NCI-H2107 (cell line): ENCODE data around the gene ACAT2.
"Not testable (repeated sequence)": the region's sequence is repeated elsewhere in the genome, so short reads cannot be mapped to it uniquely, and the experiment has no call there.

Source experiments
- DNase-seq: peaks from one replicate; lab custom pipeline; 2025; lab: John Stamatoyannopoulos, UW

Gene ACAT2

GRCh38 chr6:159813781-159814180 lies 51.9 kb downstream of the ACAT2 start:
- DNase-seq: no peak

GRCh38 chr6:159815410-159815809 lies 53.6 kb downstream of the ACAT2 start:
- DNase-seq: no peak

- DNase-seq: not testable (repeated sequence)
Measured at GRCh38 chr6:159816775-159817174, 54.9 kb downstream of the ACAT2 start.

- no peak for DNase-seq
Measured at GRCh38 chr6:159817951-159818739, 56.3 kb downstream of the ACAT2 start.

GRCh38 chr6:159819098-159819497 lies 57.3 kb downstream of the ACAT2 start:
- DNase-seq: no peak

- DNase-seq: no peak
Measured at GRCh38 chr6:159819932-159820640, 58.2 kb downstream of the ACAT2 start.

GRCh38 chr6:159821122-159821521 lies 59.3 kb downstream of the ACAT2 start:
- no peak for DNase-seq

GRCh38 chr6:159821726-159822125 lies 59.9 kb downstream of the ACAT2 start:
- DNase-seq: no peak

- no peak for DNase-seq
Measured at GRCh38 chr6:159823953-159824352, 62.1 kb downstream of the ACAT2 start.

GRCh38 chr6:159824690-159825089 lies 62.8 kb downstream of the ACAT2 start:
- DNase-seq: not testable (repeated sequence)

GRCh38 chr6:159826004-159826403 lies 64.2 kb downstream of the ACAT2 start:
- no peak for DNase-seq

GRCh38 chr6:159826968-159827647 lies 65.3 kb downstream of the ACAT2 start:
- DNase-seq: peak; percentile 62

GRCh38 chr6:159828074-159828473 lies 66.2 kb downstream of the ACAT2 start:
- DNase-seq: no peak
